Osteocyte (in vitro differentiated cells): ENCODE results near the gene NINJ1. TPM values are rescaled to one million over a fixed set of nuclear protein-coding genes. Genes with fewer than 3 reads are reported as not detected.

Experiments used
- DNase-seq: peaks from one replicate; pipeline ENCODE4 v3.0.0; 2021; ENCODE audit warnings: mixed read lengths; ENCODE audit not compliant: unreplicated experiment; ENCODE audit errors: extremely low spot score
- H3K27ac Mint-ChIP-seq: one replicate; pipeline ENCODE4 v1.8.0; 2021; ENCODE audit warnings: mild to moderate bottlenecking, mixed read lengths; ENCODE audit not compliant: unreplicated experiment
- H3K27me3 Mint-ChIP-seq: one replicate; pipeline ENCODE4 v1.8.0; 2021; ENCODE audit warnings: mixed read lengths; ENCODE audit not compliant: unreplicated experiment
- H3K36me3 Mint-ChIP-seq: one replicate; pipeline ENCODE4 v1.8.0; 2021; ENCODE audit warnings: mixed read lengths; ENCODE audit not compliant: unreplicated experiment
- H3K4me1 Mint-ChIP-seq: one replicate; pipeline ENCODE4 v1.8.0; 2021; ENCODE audit warnings: mixed read lengths; ENCODE audit not compliant: unreplicated experiment
- H3K4me3 Mint-ChIP-seq: one replicate; pipeline ENCODE4 v1.8.0; 2021; ENCODE audit warnings: mild to moderate bottlenecking, moderate library complexity, mixed read lengths; ENCODE audit not compliant: unreplicated experiment
- H3K9me3 Mint-ChIP-seq: one replicate; pipeline ENCODE4 v1.8.0; 2021; ENCODE audit warnings: mixed read lengths; ENCODE audit not compliant: unreplicated experiment
- CTCF ChIP-seq: fragments of 200-600 bp; sonication (generic); IDR thresholded peaks from 2 replicates; pipeline ENCODE4 v1.5.0; 2021; ENCODE audit warnings: antibody characterized with exemption, mild to moderate bottlenecking, moderate library complexity
- total RNA-seq: library from RNA; stranded (reverse); gene quantifications from 2 replicates; pipeline ENCODE4 v1.2.1, GENCODE V29; 2021

The NINJ1 gene
- total RNA-seq, 1 donor from 2014 or later: 32.9 TPM

GRCh38 chr9:93172666-93173364 lies 38.8 kb upstream of the NINJ1 start:
- H3K4me1 Mint-ChIP-seq: no peaks in the 10 kb centered on the region
- no peak overlapping the region for H3K4me3 Mint-ChIP-seq
- no peak overlapping the region for H3K27ac Mint-ChIP-seq
- TF ChIP-seq CTCF: no peak
- peaks cover 16% of the 10 kb centered on the region for H3K27me3 Mint-ChIP-seq
- H3K9me3 Mint-ChIP-seq: no peaks in the 10 kb centered on the region
- H3K36me3 Mint-ChIP-seq: no peaks in the 10 kb centered on the region
- no peak for DNase-seq

- Mint-ChIP-seq H3K36me3 (no peaks in the 10 kb centered on the region), H3K4me3 (no peak overlapping the region), H3K4me1 (no peaks in the 10 kb centered on the region), H3K9me3 (no peaks in the 10 kb centered on the region), H3K27me3 (peaks cover 15% of the 10 kb centered on the region), H3K27ac (no peak overlapping the region)
- DNase-seq: no peak
- TF ChIP-seq CTCF: no peak
Measured at GRCh38 chr9:93171261-93171990, 37.4 kb upstream of the NINJ1 start.

- H3K4me1 Mint-ChIP-seq: no peaks in the 10 kb centered on the region
- no peak overlapping the region for H3K27ac Mint-ChIP-seq
- no peaks in the 10 kb centered on the region for H3K36me3 Mint-ChIP-seq
Measured at GRCh38 chr9:93170571-93170970, 36.5 kb upstream of the NINJ1 start.

GRCh38 chr9:93169444-93169843 lies 35.4 kb upstream of the NINJ1 start:
- Mint-ChIP-seq H3K9me3 (no peaks in the 10 kb centered on the region), H3K36me3 (no peaks in the 10 kb centered on the region), H3K4me3 (no peak overlapping the region), H3K4me1 (no peaks in the 10 kb centered on the region), H3K27me3 (peaks cover 15% of the 10 kb centered on the region), H3K27ac (no peak overlapping the region)
- TF ChIP-seq CTCF: no peak
- no peak for DNase-seq

More at GRCh38 chr9:93170571-93170970, 36.5 kb upstream of the NINJ1 start:
- no peak for DNase-seq
- H3K4me3 Mint-ChIP-seq: no peak overlapping the region
- peaks cover 13% of the 10 kb centered on the region for H3K27me3 Mint-ChIP-seq
- H3K9me3 Mint-ChIP-seq: no peaks in the 10 kb centered on the region
- TF ChIP-seq CTCF: no peak

GRCh38 chr9:93168581-93168980 lies 34.5 kb upstream of the NINJ1 start:
- no peaks in the 10 kb centered on the region for H3K36me3 Mint-ChIP-seq
- peaks cover 15% of the 10 kb centered on the region for H3K27me3 Mint-ChIP-seq
- no peak for DNase-seq
- no peak overlapping the region for H3K27ac Mint-ChIP-seq
- H3K4me3 Mint-ChIP-seq: no peak overlapping the region
- H3K9me3 Mint-ChIP-seq: no peaks in the 10 kb centered on the region
- H3K4me1 Mint-ChIP-seq: no peaks in the 10 kb centered on the region
- no peak for TF ChIP-seq CTCF
